GM12892 (cell line): ENCODE measurements around the gene PRDM7. TPM values are rescaled to one million over a fixed set of nuclear protein-coding genes. Genes with fewer than 3 reads are reported as not detected.
A peak's percentile ranks its signal among the peaks of the same experiment; 100 is the strongest.
"Not testable (repeated sequence)": the region's sequence is repeated elsewhere in the genome, so short reads cannot be mapped to it uniquely, and the experiment has no call there.

Experiments
- DNase-seq: peaks from one replicate; pipeline ENCODE4 v3.0.0; 2011; ENCODE audit not compliant: insufficient read length
- FAIRE-seq: peaks from 2 replicates; lab custom pipeline; 2011; peaks lifted over from hg19 to GRCh38; lab: Jason Lieb, UNC
- POLR2A ChIP-seq: IDR thresholded peaks from 2 replicates; pipeline ENCODE4 v1.6.1; 2011; ENCODE audit warnings: low read depth, low read length, control low read depth
- POLR2AphosphoS5 ChIP-seq: IDR thresholded peaks from 2 replicates; pipeline ENCODE4 v1.6.1; 2011; ENCODE audit warnings: low read depth, low read length, control low read depth
- TAF1 ChIP-seq: IDR thresholded peaks from 2 replicates; pipeline ENCODE4 v1.6.1; 2011; ENCODE audit warnings: low read depth, mild to moderate bottlenecking, control low read depth, low read length, borderline replicate concordance
- polyA plus RNA-seq: library from polyadenylated mRNA; unstranded; fragments of >200 nt; gene quantifications from one replicate; pipeline ENCODE4 v1.2.1, GENCODE V29; 2012; ENCODE audit warnings: missing spikeins, inconsistent platforms; ENCODE audit not compliant: missing spikeins

Gene PRDM7
- 0.13 TPM for polyA plus RNA-seq

DNA sequence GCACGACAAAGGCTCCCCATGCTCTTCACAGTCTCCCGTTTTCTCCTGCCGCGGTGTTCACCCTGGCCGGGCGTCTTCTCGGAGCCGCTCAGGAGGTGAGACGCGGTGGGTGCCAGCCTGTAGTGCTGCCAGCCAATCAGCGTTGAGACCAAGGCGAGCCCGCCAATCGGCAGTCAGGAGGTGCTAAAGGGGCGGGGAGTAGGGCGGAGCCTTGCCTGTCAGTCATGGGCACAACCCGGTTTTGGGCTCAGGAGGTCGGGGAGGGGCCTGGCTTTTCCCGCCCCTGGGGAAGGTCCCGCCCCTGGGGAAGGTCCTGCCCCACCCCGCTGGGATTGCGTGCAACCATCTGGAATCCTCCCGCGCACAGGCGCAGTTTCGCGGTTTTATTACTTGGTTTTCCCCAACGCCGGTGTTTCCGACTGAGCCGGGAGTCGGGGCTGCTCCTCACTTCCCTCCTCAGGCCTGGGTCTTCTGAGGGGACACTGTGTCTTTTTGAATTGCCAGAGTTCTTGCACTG is at the start of gene PRDM7:
Gene PRDM7, minus strand, starts transcription at position 92 of the 517 bp plus-strand sequence. CDS start 1,421 bp downstream, outside the sequence.
- no peak for FAIRE-seq

DNA sequence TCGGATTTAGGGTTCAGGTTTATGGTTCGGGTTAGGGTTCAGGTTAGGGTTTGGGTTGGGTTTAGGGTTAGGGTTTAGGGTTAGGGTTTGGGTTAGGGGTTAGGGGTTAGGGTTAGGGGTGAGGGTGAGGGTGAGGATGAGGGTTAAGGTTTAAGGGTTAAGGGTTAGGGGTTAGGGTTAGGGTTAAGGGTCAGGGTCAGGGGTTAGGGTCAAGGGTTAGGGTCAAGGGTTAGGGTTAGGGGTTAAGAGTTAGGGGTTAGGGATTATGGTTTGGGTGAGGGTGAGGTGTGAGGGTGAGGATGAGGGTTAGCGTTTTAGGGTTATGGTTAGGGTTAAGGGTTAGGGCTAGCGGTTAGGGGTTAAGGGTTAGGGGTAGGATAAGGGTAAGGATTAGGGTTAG is 44.7 kb upstream of the PRDM7 start:
- not testable (repeated sequence) for DNase-seq, FAIRE-seq

More for the DNA sequence above, at the start of gene PRDM7:
- peak; percentile 80 for DNase-seq
- TF ChIP-seq POLR2A (no peak), POLR2AphosphoS5 (no peak), TAF1 (no peak)

- DNase-seq, FAIRE-seq: not testable (repeated sequence)
Observed at GRCh38 chr16:90107617-90108016, 30.5 kb upstream of the PRDM7 start.

DNA sequence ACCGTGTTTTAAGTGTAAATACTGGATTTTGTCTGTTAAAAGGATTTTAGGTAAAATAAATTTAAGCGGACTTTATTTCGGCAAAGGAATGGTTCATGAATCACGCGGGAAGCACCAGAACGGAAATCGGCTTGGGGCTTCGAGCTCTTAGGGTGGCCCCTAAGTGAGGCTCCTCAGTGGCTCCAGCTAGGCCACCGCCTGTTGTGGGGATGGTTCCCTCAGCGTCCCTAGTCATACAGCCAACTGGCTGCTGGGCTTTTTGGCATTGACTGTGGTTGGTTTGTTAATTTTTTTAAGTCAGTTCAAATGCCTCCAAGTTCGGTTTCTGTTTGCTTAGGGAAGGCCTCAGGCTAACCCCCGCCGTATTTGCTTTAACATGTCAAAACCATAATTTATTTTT is 29.9 kb upstream of the PRDM7 start:
- FAIRE-seq, DNase-seq: not testable (repeated sequence)

DNA sequence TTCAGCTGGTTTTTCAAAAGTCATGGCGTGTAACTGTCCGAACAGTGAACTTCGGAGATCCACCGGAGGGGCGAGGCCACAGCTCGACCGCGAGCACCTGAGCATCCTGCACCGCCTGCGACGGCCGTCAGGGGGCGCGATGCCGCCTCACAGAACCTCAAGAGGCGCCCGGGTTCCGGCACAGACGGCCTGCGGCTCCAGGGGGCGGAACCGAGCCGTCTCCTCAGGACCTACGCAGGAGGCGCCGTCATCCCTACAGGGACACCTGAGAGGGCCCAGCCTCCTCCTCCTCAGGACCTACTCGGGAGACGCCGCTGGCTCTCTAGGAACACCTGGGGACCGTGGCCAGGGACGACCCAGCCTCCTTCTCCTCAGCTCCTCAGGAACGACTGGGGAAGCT is 29.1 kb upstream of the PRDM7 start:
- DNase-seq, FAIRE-seq: not testable (repeated sequence)

- DNase-seq, FAIRE-seq: not testable (repeated sequence)
Observed at GRCh38 chr16:90104725-90105124, 27.6 kb upstream of the PRDM7 start.

DNA sequence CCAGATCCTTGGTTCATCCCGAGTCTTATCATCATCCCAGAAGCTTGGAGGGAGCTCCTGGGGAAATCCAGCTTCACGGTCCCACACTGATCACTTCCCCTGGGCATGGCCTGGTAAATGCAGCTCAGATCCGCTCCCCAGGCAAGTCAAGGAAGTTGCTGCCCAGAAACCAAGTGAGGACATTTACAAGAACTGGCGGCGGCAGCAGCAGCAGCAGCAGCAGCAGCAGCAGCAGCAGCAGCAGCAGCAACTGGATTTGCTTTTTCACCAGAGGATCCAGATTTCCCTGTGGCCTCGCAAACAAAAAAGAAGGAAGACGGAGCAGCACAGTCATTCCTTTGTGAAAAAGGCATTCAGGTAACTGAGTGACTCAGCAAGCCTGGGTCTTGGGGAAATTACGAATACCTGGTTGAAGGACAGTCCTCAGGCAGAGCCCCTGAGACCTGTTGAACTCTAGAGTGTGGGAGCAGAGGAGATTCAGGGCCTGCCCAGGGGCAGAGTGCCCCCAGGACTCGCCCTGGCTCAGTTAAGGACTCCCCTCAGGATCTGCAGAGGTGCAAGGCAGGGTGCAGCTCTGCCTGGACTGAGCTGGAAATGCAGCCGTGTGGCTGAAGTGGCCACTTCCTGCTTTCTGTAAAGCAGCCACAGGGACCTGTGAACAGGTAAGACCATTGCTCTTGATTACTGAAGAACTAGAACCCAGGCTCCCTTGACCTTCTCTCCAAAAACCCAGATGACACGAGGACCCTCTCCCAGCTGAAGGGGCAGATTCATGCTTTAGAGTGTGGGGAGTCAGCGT is 25.2 kb upstream of the PRDM7 start:
- FAIRE-seq, DNase-seq: not testable (repeated sequence)

DNA sequence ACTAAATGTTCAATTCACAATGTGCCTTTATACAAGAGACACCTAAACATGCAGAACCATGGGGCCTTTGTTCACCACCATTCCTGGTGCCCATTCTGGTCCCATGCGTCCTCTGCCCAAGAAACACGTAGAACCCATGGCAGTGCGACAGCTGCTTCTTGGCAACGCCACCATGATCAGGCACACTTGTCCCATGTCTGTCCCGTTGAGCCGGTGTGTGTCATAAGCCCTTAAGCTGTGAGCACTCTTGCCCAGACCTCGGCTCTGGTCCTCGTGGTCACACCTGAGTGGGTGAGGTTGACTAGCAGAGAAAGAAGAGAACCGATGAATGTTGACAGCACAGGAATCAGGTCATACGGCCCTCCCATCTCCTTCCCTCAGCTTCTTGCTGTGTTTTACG is 24.2 kb upstream of the PRDM7 start:
- not testable (repeated sequence) for FAIRE-seq, DNase-seq

DNA sequence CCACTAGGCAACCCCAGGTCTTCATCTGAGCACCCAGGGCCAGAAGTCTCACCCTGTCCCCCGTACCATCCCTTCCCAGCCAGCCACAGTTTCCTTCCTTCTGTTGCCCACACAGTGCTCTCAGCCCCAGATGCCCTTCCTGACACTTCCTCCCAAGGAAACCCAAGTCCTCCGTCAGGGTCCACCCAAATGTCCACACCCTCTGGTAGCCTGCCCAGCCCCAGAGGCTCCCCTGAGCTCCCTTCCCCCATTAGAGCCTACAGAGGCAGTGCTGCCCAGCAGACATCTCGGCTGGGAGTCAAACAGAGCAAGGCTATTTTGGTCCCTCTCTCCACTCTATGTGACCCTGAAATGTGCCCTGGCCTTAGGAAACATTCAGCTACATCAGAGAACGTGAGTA is 23.7 kb upstream of the PRDM7 start:
- not testable (repeated sequence) for FAIRE-seq

GRCh38 chr16:90100229-90100628 is 23.1 kb upstream of the PRDM7 start:
- FAIRE-seq, DNase-seq: not testable (repeated sequence)

More for the DNA sequence above, 23.7 kb upstream of the PRDM7 start:
- not testable (repeated sequence) for DNase-seq

GRCh38 chr16:90098936-90099335 is 21.8 kb upstream of the PRDM7 start:
- DNase-seq, FAIRE-seq: not testable (repeated sequence)

GRCh38 chr16:90097010-90097684 is 20.0 kb upstream of the PRDM7 start:
- not testable (repeated sequence) for DNase-seq

DNA sequence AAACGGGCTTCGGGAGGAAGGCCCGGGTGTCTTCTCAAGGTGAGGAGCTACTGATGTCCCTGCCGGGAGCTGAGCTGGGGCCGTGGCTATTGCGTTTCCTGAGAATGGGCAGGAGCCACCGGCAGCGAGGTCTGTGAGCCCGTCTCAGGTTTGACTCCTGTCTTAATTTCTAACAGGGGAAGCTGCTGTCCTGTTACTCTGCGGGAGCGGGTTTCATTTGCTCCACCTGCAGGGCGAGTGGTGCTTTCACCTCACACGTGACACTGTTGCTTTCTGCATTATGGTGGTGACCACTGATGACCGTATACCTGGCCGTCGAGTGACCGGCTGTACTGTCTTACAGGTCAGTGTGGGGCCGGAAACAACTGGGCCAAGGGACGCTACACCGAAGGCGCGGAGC is 17.7 kb upstream of the PRDM7 start:
- FAIRE-seq: not testable (repeated sequence)

More at GRCh38 chr16:90097010-90097684, 20.0 kb upstream of the PRDM7 start:
- not testable (repeated sequence) for FAIRE-seq

DNA sequence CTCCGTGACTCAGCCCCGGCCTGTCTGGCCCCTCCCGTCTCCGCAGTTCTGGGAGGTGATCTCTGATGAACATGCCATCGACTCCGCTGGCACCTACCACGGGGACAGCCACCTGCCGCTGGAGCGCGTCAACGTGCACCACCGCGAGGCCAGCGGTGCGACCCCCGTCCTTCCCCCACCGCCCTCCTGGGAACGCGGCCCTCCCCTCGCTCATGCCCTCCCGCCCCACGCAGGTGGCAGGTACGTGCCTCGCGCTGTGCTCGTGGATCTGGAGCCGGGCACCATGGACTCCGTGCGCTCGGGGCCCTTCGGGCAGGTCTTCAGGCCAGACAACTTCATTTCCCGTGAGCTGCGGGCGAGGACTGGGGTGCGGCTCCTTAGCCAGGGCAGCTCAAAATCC is 17.2 kb upstream of the PRDM7 start:
- not testable (repeated sequence) for FAIRE-seq, DNase-seq

More for the DNA sequence above, 17.7 kb upstream of the PRDM7 start:
- DNase-seq: not testable (repeated sequence)

- not testable (repeated sequence) for DNase-seq, FAIRE-seq
Observed at GRCh38 chr16:90093799-90094198, 16.7 kb upstream of the PRDM7 start.

DNA sequence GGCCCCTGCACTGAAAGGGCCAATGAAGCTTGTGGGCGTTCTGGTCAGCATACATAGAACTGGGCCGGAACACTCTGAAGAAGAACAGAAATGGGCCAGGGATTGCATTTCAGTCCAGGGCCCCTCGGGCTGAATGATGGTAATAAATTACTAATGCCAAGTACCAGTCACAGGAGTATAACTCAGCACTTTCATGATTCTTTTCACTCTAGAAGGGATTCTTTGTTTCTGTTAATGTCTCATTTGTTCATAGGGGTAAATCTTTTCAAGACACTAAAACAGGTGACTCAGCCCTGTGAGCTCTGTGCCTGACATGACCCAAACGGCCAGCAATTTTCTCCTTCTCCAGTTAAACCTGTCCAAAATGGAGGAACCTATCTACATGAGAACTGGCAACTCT is 15.7 kb upstream of the PRDM7 start:
- FAIRE-seq, DNase-seq: not testable (repeated sequence)
